Stimulated activated naive B cell treated with anti-CD40 and anti-IgM and Interleukin-4, amounts not matched to agents 10 μg/mL and 1 μg/mL and 100 μg/mL, for 72 hours (primary cell): ENCODE data around the gene FRS2.

Source experiments
- ATAC-seq, 2 donors: fragments of 150-1000 bp; cut with Tn5 transposase; replicated peaks; 2 replicates each; pipeline ENCODE4 v1.10.0; 2021; ENCODE audit warnings: moderate library complexity in 1 of 2
- DNase-seq: peaks from one replicate; pipeline ENCODE4 v3.0.0; 2021
- H3K27ac Mint-ChIP-seq: one replicate; pipeline ENCODE4 v1.8.0; 2022; ENCODE audit warnings: mild to moderate bottlenecking, mixed read lengths
- H3K27me3 Mint-ChIP-seq, 2 donors: one replicate each; pipeline ENCODE4 v1.8.0; 2022; ENCODE audit warnings: mixed read lengths in 2 of 2
- H3K36me3 Mint-ChIP-seq, 2 donors: one replicate each; pipeline ENCODE4 v1.8.0; 2022; ENCODE audit warnings: mixed read lengths in 2 of 2, mild to moderate bottlenecking in 1 of 2
- H3K4me1 Mint-ChIP-seq, 2 donors: one replicate each; pipeline ENCODE4 v1.8.0; 2022; ENCODE audit warnings: mixed read lengths in 2 of 2, mild to moderate bottlenecking in 1 of 2
- H3K4me3 Mint-ChIP-seq, 2 donors: one replicate each; pipeline ENCODE4 v1.8.0; 2022; ENCODE audit warnings: mild to moderate bottlenecking in 2 of 2, mixed read lengths in 2 of 2, moderate library complexity in 1 of 2
- H3K9me3 Mint-ChIP-seq, 2 donors: one replicate each; pipeline ENCODE4 v1.8.0; 2022; ENCODE audit warnings: mixed read lengths in 2 of 2, mild to moderate bottlenecking in 1 of 2

Gene FRS2

GRCh38 chr12:69546693-69547438 is 76.7 kb downstream of the FRS2 start:
- Mint-ChIP-seq H3K4me1 (peaks cover 6 to 16% of the 10 kb centered on the region in 2 donors), H3K4me3 (no peak overlapping the region), H3K9me3 (peaks cover 5 to 6% of the 10 kb centered on the region in 2 donors), H3K27ac (no peak overlapping the region), H3K27me3 (no peaks in the 10 kb centered on the region), H3K36me3 (peaks cover 18 to 28% of the 10 kb centered on the region in 2 donors)
- no peak for DNase-seq
- no peak for ATAC-seq

GRCh38 chr12:69548687-69549086 is 78.5 kb downstream of the FRS2 start:
- Mint-ChIP-seq H3K9me3 (peaks cover under 1% of the 10 kb centered on the region in 2 donors), H3K27ac (no peak overlapping the region), H3K4me1 (peaks cover 6 to 16% of the 10 kb centered on the region in 2 donors), H3K27me3 (no peaks in the 10 kb centered on the region), H3K36me3 (peaks cover 12 to 23% of the 10 kb centered on the region in 2 donors), H3K4me3 (no peak overlapping the region)
- no peak for DNase-seq
- no peak for ATAC-seq

GRCh38 chr12:69550569-69551350 is 80.6 kb downstream of the FRS2 start:
- no peaks in the 10 kb centered on the region for H3K9me3 Mint-ChIP-seq
- no peaks in the 10 kb centered on the region for H3K27me3 Mint-ChIP-seq
- H3K4me3 Mint-ChIP-seq, result no peak overlapping the region
- peaks cover 9 to 14% of the 10 kb centered on the region in 2 donors for H3K36me3 Mint-ChIP-seq
- H3K4me1 Mint-ChIP-seq, result peaks cover 6 to 16% of the 10 kb centered on the region in 2 donors
- DNase-seq (no peak), ATAC-seq (no peak)
- no peak overlapping the region for H3K27ac Mint-ChIP-seq

- peaks cover 12% of the 10 kb centered on the region in 2 donors for H3K36me3 Mint-ChIP-seq
- H3K27ac Mint-ChIP-seq, result no peak overlapping the region
- ATAC-seq (no peak), DNase-seq (no peak)
- H3K4me3 Mint-ChIP-seq, result no peak overlapping the region
- no peaks in the 10 kb centered on the region for H3K9me3 Mint-ChIP-seq
- H3K27me3 Mint-ChIP-seq, result no peaks in the 10 kb centered on the region
- peaks cover 8 to 20% of the 10 kb centered on the region in 2 donors for H3K4me1 Mint-ChIP-seq
Observed at GRCh38 chr12:69553628-69554248, 83.5 kb downstream of the FRS2 start.

GRCh38 chr12:69555461-69555860 is 85.3 kb downstream of the FRS2 start:
- H3K27me3 Mint-ChIP-seq, result no peaks in the 10 kb centered on the region
- ATAC-seq, result no peak
- DNase-seq, result no peak
- no peak overlapping the region for H3K4me3 Mint-ChIP-seq
- H3K27ac Mint-ChIP-seq, result no peak overlapping the region
- peaks cover 1 to 10% of the 10 kb centered on the region in 2 donors for H3K4me1 Mint-ChIP-seq
- peaks cover 3 to 9% of the 10 kb centered on the region in 2 donors for H3K36me3 Mint-ChIP-seq
- no peaks in the 10 kb centered on the region for H3K9me3 Mint-ChIP-seq

GRCh38 chr12:69556383-69556782 is 86.2 kb downstream of the FRS2 start:
- no peaks in the 10 kb centered on the region for H3K27me3 Mint-ChIP-seq
- no peak for DNase-seq
- H3K27ac Mint-ChIP-seq, result no peak overlapping the region
- H3K9me3 Mint-ChIP-seq, result no peaks in the 10 kb centered on the region
- H3K4me3 Mint-ChIP-seq, result no peak overlapping the region
- ATAC-seq, result no peak
- peaks cover 1 to 10% of the 10 kb centered on the region in 2 donors for H3K4me1 Mint-ChIP-seq
- peaks cover under 1 to 7% of the 10 kb centered on the region in 2 donors for H3K36me3 Mint-ChIP-seq

- Mint-ChIP-seq H3K9me3 (no peaks in the 10 kb centered on the region), H3K36me3 (peaks cover 0 to 3% of the 10 kb centered on the region in 2 donors), H3K27me3 (no peaks in the 10 kb centered on the region), H3K27ac (no peak overlapping the region), H3K4me3 (no peak overlapping the region), H3K4me1 (peaks cover 0 to 1% of the 10 kb centered on the region in 2 donors)
- ATAC-seq (no peak), DNase-seq (no peak)
Observed at GRCh38 chr12:69563166-69563762, 93.1 kb downstream of the FRS2 start.

- Mint-ChIP-seq H3K27ac (no peak overlapping the region), H3K27me3 (no peaks in the 10 kb centered on the region)
Observed at GRCh38 chr12:69566603-69567002, 96.4 kb downstream of the FRS2 start.

GRCh38 chr12:69569236-69569635 is 99.0 kb downstream of the FRS2 start:
- Mint-ChIP-seq H3K36me3 (peaks cover 13 to 30% of the 10 kb centered on the region in 2 donors), H3K4me3 (no peak overlapping the region), H3K27ac (no peak overlapping the region), H3K9me3 (no peaks in the 10 kb centered on the region), H3K4me1 (no peaks in the 10 kb centered on the region), H3K27me3 (no peaks in the 10 kb centered on the region)
- no peak for ATAC-seq
- no peak for DNase-seq

More at GRCh38 chr12:69566603-69567002, 96.4 kb downstream of the FRS2 start:
- H3K4me1 Mint-ChIP-seq, result no peaks in the 10 kb centered on the region
- no peaks in the 10 kb centered on the region for H3K9me3 Mint-ChIP-seq
- no peak overlapping the region for H3K4me3 Mint-ChIP-seq
- ATAC-seq, result no peak
- DNase-seq, result no peak
- H3K36me3 Mint-ChIP-seq, result peaks cover 12 to 15% of the 10 kb centered on the region in 2 donors

- H3K27me3 Mint-ChIP-seq, result no peaks in the 10 kb centered on the region
- no peak overlapping the region for H3K4me3 Mint-ChIP-seq
- H3K36me3 Mint-ChIP-seq, result peaks cover 17 to 33% of the 10 kb centered on the region in 2 donors
- H3K27ac Mint-ChIP-seq, result peak overlapping the region; percentile 20
- no peaks in the 10 kb centered on the region for H3K4me1 Mint-ChIP-seq
- ATAC-seq, result no peak
- no peak for DNase-seq
- H3K9me3 Mint-ChIP-seq, result no peaks in the 10 kb centered on the region
Observed at GRCh38 chr12:69570000-69570516, 99.9 kb downstream of the FRS2 start.

- Mint-ChIP-seq H3K27ac (no peak overlapping the region), H3K4me1 (no peaks in the 10 kb centered on the region), H3K27me3 (no peaks in the 10 kb centered on the region), H3K36me3 (peaks cover 17 to 33% of the 10 kb centered on the region in 2 donors), H3K9me3 (no peaks in the 10 kb centered on the region), H3K4me3 (no peak overlapping the region)
- peak; percentile 77 to 85 for ATAC-seq
- peak; percentile 23 for DNase-seq
Observed at GRCh38 chr12:69570545-69571399, 100.6 kb downstream of the FRS2 start.

- DNase-seq (no peak), ATAC-seq (no peak)
- no peaks in the 10 kb centered on the region for H3K9me3 Mint-ChIP-seq
- H3K27ac Mint-ChIP-seq, result no peak overlapping the region
- H3K36me3 Mint-ChIP-seq, result peaks cover 14 to 25% of the 10 kb centered on the region in 2 donors
- H3K4me3 Mint-ChIP-seq, result no peak overlapping the region
- no peaks in the 10 kb centered on the region for H3K27me3 Mint-ChIP-seq
- H3K4me1 Mint-ChIP-seq, result peaks cover 7 to 12% of the 10 kb centered on the region in 2 donors
Observed at GRCh38 chr12:69575346-69575745, 105.2 kb downstream of the FRS2 start.

GRCh38 chr12:69578283-69578682 is 108.1 kb downstream of the FRS2 start:
- no peaks in the 10 kb centered on the region for H3K9me3 Mint-ChIP-seq
- ATAC-seq (no peak), DNase-seq (no peak)
- peaks cover 7 to 13% of the 10 kb centered on the region in 2 donors for H3K4me1 Mint-ChIP-seq
- peaks cover 6 to 11% of the 10 kb centered on the region in 2 donors for H3K36me3 Mint-ChIP-seq
- no peak overlapping the region for H3K4me3 Mint-ChIP-seq
- no peak overlapping the region for H3K27ac Mint-ChIP-seq
- no peaks in the 10 kb centered on the region for H3K27me3 Mint-ChIP-seq
